Measurements from ENCODE around the gene KDM2B.

DNA sequence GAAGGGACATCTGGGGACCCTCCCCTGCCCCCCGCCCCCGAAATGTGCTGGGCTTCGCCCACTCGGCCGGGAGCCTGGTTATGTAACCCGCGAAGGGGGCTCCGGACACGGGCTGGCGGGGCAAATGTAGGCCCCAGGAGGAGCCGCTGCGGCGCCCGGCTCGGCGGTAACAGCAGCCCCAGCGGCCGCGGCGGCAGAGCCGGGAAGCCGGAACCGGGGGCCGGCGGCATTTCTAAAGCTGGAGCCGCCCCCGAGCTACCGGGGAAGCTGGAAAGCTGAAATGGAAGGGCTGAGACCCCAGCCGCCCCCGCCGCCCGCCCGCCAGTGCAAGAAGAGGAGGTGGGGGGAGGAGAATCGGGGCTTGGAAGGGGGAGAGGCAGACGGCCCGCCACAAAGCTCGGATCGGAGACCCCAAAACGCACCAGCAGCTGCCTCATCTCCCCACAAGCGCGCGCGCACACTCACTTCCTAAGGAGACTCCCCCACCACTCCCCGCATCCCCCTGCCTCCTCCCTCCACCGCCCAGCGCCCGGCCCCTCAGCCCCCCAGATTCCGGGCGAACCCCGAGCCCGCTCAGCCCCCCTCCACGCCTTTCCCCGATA lies 1.5 kb downstream of the KDM2B start:
- TF ChIP-seq, protein P1, sequence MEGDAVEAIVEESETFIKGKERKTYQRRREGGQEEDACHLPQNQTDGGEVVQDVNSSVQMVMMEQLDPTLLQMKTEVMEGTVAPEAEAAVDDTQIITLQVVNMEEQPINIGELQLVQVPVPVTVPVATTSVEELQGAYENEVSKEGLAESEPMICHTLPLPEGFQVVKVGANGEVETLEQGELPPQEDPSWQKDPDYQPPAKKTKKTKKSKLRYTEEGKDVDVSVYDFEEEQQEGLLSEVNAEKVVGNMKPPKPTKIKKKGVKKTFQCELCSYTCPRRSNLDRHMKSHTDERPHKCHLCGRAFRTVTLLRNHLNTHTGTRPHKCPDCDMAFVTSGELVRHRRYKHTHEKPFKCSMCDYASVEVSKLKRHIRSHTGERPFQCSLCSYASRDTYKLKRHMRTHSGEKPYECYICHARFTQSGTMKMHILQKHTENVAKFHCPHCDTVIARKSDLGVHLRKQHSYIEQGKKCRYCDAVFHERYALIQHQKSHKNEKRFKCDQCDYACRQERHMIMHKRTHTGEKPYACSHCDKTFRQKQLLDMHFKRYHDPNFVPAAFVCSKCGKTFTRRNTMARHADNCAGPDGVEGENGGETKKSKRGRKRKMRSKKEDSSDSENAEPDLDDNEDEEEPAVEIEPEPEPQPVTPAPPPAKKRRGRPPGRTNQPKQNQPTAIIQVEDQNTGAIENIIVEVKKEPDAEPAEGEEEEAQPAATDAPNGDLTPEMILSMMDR (IDR thresholded peaks at IDR 0.05): no peak
- TF ChIP-seq POLR2AphosphoS5 (IDR thresholded peaks at IDR 0.05): no peak
- TF ChIP-seq POLR2A (IDR thresholded peaks at IDR 0.05): no peak

Measured in breast epithelium (tissue), 3 donors.